A549 (cell line): Measurements from ENCODE around the gene HIVEP3. TPM values are rescaled to one million over a fixed set of nuclear protein-coding genes. Genes with fewer than 3 reads are reported as not detected.

Source experiments
- ATAC-seq, 2 experiments: fragments of 200-7000 bp in 1 of 2; fragments of >200 bp in 1 of 2; cut with Nextera tagmentation in 1 of 2; cut with Tn5 transposase in 1 of 2; 3 replicates each; pipeline versions ENCODE4 v1.8.0 to v1.9.1; 2018 to 2020; ENCODE audit warnings: mild to moderate bottlenecking in 1 of 2, moderate library complexity in 1 of 2
- CTCF ChIA-PET: fragments of 300-600 bp; sonication (Branson Sonifier 250); formaldehyde crosslinking; extraction: SDS; loops from one replicate; lab custom pipeline; 2021; ENCODE audit warnings: antibody characterized with exemption, inconsistent platforms; lab: Yijun Ruan, JAX
- POLR2A ChIA-PET: fragments of 350-600 bp; formaldehyde crosslinking; extraction: SDS; loops from one replicate; lab custom pipeline; 2021; ENCODE audit warnings: antibody characterized with exemption, inconsistent platforms; lab: Yijun Ruan, JAX
- DNase-seq, 2 experiments: peaks; one replicate each; pipeline versions ENCODE4 v3.0.0 to v3.0.0-alpha.2; 2011 to 2016; ENCODE audit warnings: low read depth in 1 of 2, low spot score in 1 of 2
- FAIRE-seq: peaks from 2 replicates; lab custom pipeline; 2011; peaks lifted over from hg19 to GRCh38; lab: Jason Lieb, UNC
- H3K27ac ChIP-seq, 2 experiments: fragments of >200 bp; sonication (Bioruptor Twin); formaldehyde crosslinking; 3 replicates each; pipeline ENCODE4 v1.5.1; 2016 to 2017
- H3K4me1 ChIP-seq: fragments of >200 bp; sonication (Bioruptor Twin); formaldehyde crosslinking; 3 replicates; pipeline ENCODE4 v1.6.1; 2016
- H3K4me2 ChIP-seq: fragments of >200 bp; sonication (Bioruptor Twin); formaldehyde crosslinking; 3 replicates; pipeline ENCODE4 v1.6.1; 2016
- H3K4me3 ChIP-seq: fragments of >200 bp; sonication (Bioruptor Twin); formaldehyde crosslinking; 3 replicates; pipeline ENCODE4 v1.5.1; 2016
- H3K9me3 ChIP-seq: fragments of >200 bp; sonication (Bioruptor Twin); formaldehyde crosslinking; 3 replicates; pipeline ENCODE4 v1.6.1; 2016
- FOSL2 ChIP-seq, 2 experiments: fragments of 450-650 bp in 1 of 2; fragments of >200 bp in 1 of 2; sonication (Bioruptor Twin) in 1 of 2; formaldehyde crosslinking; IDR thresholded peaks; 2 replicates each; pipeline versions ENCODE4 v1.5.0 to v1.6.1; 2016 to 2020; ENCODE audit warnings: mild to moderate bottlenecking in 1 of 2, moderate library complexity in 1 of 2
- FOXS1 ChIP-seq: fragments of 250-450 bp; sonication (Bioruptor Pico); IDR thresholded peaks from 2 replicates; pipeline ENCODE4 v1.5.0; 2020; ENCODE audit warnings: mild to moderate bottlenecking, moderate library complexity
- HOXA7 ChIP-seq: fragments of 250-450 bp; sonication (Bioruptor Pico); IDR thresholded peaks from 2 replicates; pipeline ENCODE4 v1.5.0; 2020; ENCODE audit warnings: mild to moderate bottlenecking, moderate library complexity
- HOXB5 ChIP-seq: fragments of 250-450 bp; sonication (Bioruptor Pico); IDR thresholded peaks from 2 replicates; pipeline ENCODE4 v1.5.0; 2020; ENCODE audit warnings: mild to moderate bottlenecking, moderate library complexity
- JUN ChIP-seq, 2 experiments: fragments of >200 bp; sonication (Bioruptor Twin); formaldehyde crosslinking; IDR thresholded peaks; 2 replicates in 1 of 2; 3 replicates in 1 of 2; pipeline ENCODE4 v1.6.1; 2016 to 2017
- JUNB ChIP-seq: fragments of >200 bp; sonication (Bioruptor Twin); formaldehyde crosslinking; IDR thresholded peaks from 2 replicates; pipeline ENCODE4 v1.6.1; 2016
- KDM1A ChIP-seq: fragments of 200-600 bp; sonication (generic); IDR thresholded peaks from 2 replicates; pipeline ENCODE4 v1.6.1; 2016; ENCODE audit warnings: low read depth, mild to moderate bottlenecking
- KDM5A ChIP-seq: fragments of 200-600 bp; sonication (generic); IDR thresholded peaks from 2 replicates; pipeline ENCODE4 v1.6.1; 2016; ENCODE audit warnings: antibody characterized with exemption, mild to moderate bottlenecking
- MAFK ChIP-seq: fragments of 450-650 bp; IDR thresholded peaks from 2 replicates; pipeline ENCODE4 v1.6.1; 2014; ENCODE audit not compliant: partially characterized antibody
- MAZ ChIP-seq: fragments of 150-350 bp; IDR thresholded peaks from 2 replicates; pipeline ENCODE4 v1.6.1; 2014; ENCODE audit warnings: antibody characterized with exemption, low read depth, low read length, borderline replicate concordance
- MYC ChIP-seq: IDR thresholded peaks from 2 replicates; pipeline ENCODE4 v1.6.1; 2012; ENCODE audit warnings: mild to moderate bottlenecking, inconsistent platforms, low read length, improper control_type of control experiment, borderline replicate concordance
- NFE2L2 ChIP-seq: fragments of 150-350 bp; conservative IDR thresholded peaks from 2 replicates; pipeline ENCODE4 v1.6.1; 2014; ENCODE audit warnings: low read length
- NPAS2 ChIP-seq: fragments of 250-450 bp; sonication (Bioruptor Pico); IDR thresholded peaks from 2 replicates; pipeline ENCODE4 v1.8.0; 2022; ENCODE audit warnings: mild to moderate bottlenecking, moderate library complexity, borderline replicate concordance
- PBX3 ChIP-seq: IDR thresholded peaks from 2 replicates; pipeline ENCODE4 v1.6.1; 2012
- POLR2AphosphoS2 ChIP-seq: conservative IDR thresholded peaks from 2 replicates; pipeline ENCODE4 v1.6.1; 2012; ENCODE audit warnings: low read length, improper control_type of control experiment, inconsistent platforms
- RARB ChIP-seq: fragments of 250-450 bp; sonication (Bioruptor Pico); IDR thresholded peaks from 2 replicates; pipeline ENCODE4 v1.8.0; 2021; ENCODE audit warnings: mild to moderate bottlenecking, moderate library complexity
- RNF2 ChIP-seq: fragments of 200-600 bp; sonication (generic); IDR thresholded peaks from 2 replicates; pipeline ENCODE4 v1.6.1; 2016; ENCODE audit warnings: low read depth, mild to moderate bottlenecking, antibody characterized with exemption, moderate library complexity, borderline replicate concordance
- ZNF302 ChIP-seq: fragments of 250-450 bp; sonication (Bioruptor Pico); IDR thresholded peaks from 2 replicates; pipeline ENCODE4 v1.9.0; 2021; ENCODE audit warnings: inconsistent platforms, mild to moderate bottlenecking, moderate library complexity
- WGBS: methylation state at CpG from one replicate; pipeline ENCODE4 v1.1.6; 2017; ENCODE audit errors: missing lambda C conversion rate; 5-methylcytosine and 5-hydroxymethylcytosine counted together
- polyA plus RNA-seq, 4 experiments: library from polyadenylated mRNA; depleted of rRNA in 3 of 4; stranded (reverse); fragments of >200 nt; fragmentation: RNase III in 1 of 4; extraction: RNeasy Plus Mini Kit Qiagen cat#74134 plus additional on column Dnase treatment in 1 of 4; gene quantifications; 2 replicates in 3 of 4; 3 replicates in 1 of 4; pipeline ENCODE4 v1.2.3, GENCODE V29; 2011 to 2017

Gene HIVEP3
- polyA plus RNA-seq, 2 of the 4 experiments (the other 2 are of a cell fraction): 1.5 to 2.0 TPM

- peak overlapping the region; percentile 98 for H3K4me2 ChIP-seq
- TF ChIP-seq NPAS2 (CRISPR knock-in tag) (no peak), JUNB (no peak), RARB (CRISPR knock-in tag) (no peak), KDM5A (no peak), MAFK (no peak), KDM1A (no peak), PBX3 (no peak)
- ATAC-seq: no peak
- no peaks in the 10 kb centered on the region for H3K9me3 ChIP-seq
- peak overlapping the region in 1 of 2 experiments; percentile 75; a peak in 1 of 6 replicates for H3K27ac ChIP-seq
- peaks cover 42% of the 10 kb centered on the region for H3K4me1 ChIP-seq
- ChIA-PET CTCF (interaction anchor here (1.0 to 1.7 kb wide), 4 partner anchors 13 to 107 kb away, joined by 3 to 9 read pairs (median 4); no protein-coding TSS in a partner anchor), POLR2A (interaction anchor here (1.3 to 2.8 kb wide), 2 partner anchors 57 to 116 kb away, joined by 8 to 9 read pairs; no protein-coding TSS in a partner anchor)
- H3K4me3 ChIP-seq: no peak overlapping the region
- DNase-seq: no peak
- no peak for FAIRE-seq
- WGBS: 54% methylated on average over 8 of the region's 9 CpGs
These were observed 409 bp upstream of the HIVEP3 start for GRCh38 chr1:41919131-41919530.

- no peak for FAIRE-seq
- no peaks in the 10 kb centered on the region for H3K9me3 ChIP-seq
- H3K4me3 ChIP-seq: peak overlapping the region; percentile 83
- peak; percentile 81 to 86; a peak in 5 of 6 replicates for ATAC-seq
- POLR2A ChIA-PET: interaction anchor here (1.3 to 2.8 kb wide), 2 partner anchors 55 to 117 kb away, joined by 8 to 9 read pairs; no protein-coding TSS in a partner anchor
- H3K27ac ChIP-seq: peak overlapping the region; percentile 75 to 89
- WGBS: 4% methylated on average over 14 of the region's 53 CpGs
- TF ChIP-seq MAZ (no peak), PBX3 (0 out of 2 replicates have a peak, but pooled peaks have one; percentile 18)
- TF ChIP-seq, all 56 proteins: peak for 1
- peak in 1 of 2 experiments; percentile 31 for DNase-seq
- CTCF ChIA-PET: interaction anchor here (1.5 to 1.7 kb wide), 2 partner anchors 12 to 106 kb away, joined by 4 to 9 read pairs; no protein-coding TSS in a partner anchor
- Histone ChIP-seq H3K4me1 (peaks cover 42% of the 10 kb centered on the region), H3K4me2 (peak overlapping the region; percentile 98)
These were observed 780 bp downstream of the HIVEP3 start for GRCh38 chr1:41917835-41918449.

- Histone ChIP-seq H3K4me2 (peak overlapping the region; percentile 98), H3K9me3 (no peaks in the 10 kb centered on the region), H3K4me1 (peaks cover 42% of the 10 kb centered on the region), H3K4me3 (no peak overlapping the region; the same call in 2 of the 3 replicates), H3K27ac (peak overlapping the region in 1 of 2 experiments; percentile 89; a peak in 4 of 6 replicates)
- DNase-seq (no peak), FAIRE-seq (no peak), ATAC-seq (no peak)
- WGBS: 73% methylated on average over 7 of the region's 7 CpGs
- ChIA-PET CTCF (interaction anchor here (0.8 to 1.7 kb wide), 3 partner anchors 53 to 401 kb away, joined by 3 to 4 read pairs (median 4); no protein-coding TSS in a partner anchor), POLR2A (no interaction called here)
- TF ChIP-seq NFE2L2 (no peak), HOXA7 (no peak), FOSL2 (IDR thresholded peaks at IDR 0.05) (no peak), FOSL2 (CRISPR knock-in tag; IDR thresholded peaks at IDR 0.05) (no peak), MAZ (no peak), POLR2AphosphoS2 (no peak), MYC (no peak), RARB (CRISPR knock-in tag) (no peak), FOXS1 (CRISPR knock-in tag) (no peak), JUN (IDR thresholded peaks at IDR 0.05) (no peak), ZNF302 (no peak), RNF2 (no peak), HOXB5 (CRISPR knock-in tag) (no peak), MAFK (no peak)
These were observed 1.6 kb downstream of the HIVEP3 start for GRCh38 chr1:41917076-41917475.
